Measurements from ENCODE around the gene CFAP46.
"Not testable (repeated sequence)": the region's sequence is repeated elsewhere in the genome, so short reads cannot be mapped to it uniquely, and the experiment has no call there.

The CFAP46 gene

DNA sequence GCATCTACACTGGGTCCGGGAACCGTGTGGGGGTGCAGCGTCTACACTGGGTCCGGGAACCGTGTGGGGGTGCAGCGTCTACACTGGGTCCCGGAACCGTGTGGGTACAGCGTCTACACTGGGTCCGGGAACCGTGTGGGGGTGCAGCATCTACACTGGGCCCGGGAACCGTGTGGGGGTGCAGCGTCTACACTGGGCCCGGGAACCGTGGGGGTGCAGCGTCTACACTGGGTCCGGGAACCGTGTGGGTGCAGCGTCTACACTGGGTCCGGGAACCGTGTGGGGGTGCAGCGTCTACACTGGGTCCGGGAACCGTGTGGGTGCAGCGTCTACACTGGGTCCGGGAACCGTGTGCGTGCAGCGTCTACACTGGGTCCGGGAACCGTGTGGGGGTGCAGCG lies 150.3 kb downstream of the CFAP46 start:
- not testable (repeated sequence) for DNase-seq (ENCODE audit: low read depth, low spot score)

DNA sequence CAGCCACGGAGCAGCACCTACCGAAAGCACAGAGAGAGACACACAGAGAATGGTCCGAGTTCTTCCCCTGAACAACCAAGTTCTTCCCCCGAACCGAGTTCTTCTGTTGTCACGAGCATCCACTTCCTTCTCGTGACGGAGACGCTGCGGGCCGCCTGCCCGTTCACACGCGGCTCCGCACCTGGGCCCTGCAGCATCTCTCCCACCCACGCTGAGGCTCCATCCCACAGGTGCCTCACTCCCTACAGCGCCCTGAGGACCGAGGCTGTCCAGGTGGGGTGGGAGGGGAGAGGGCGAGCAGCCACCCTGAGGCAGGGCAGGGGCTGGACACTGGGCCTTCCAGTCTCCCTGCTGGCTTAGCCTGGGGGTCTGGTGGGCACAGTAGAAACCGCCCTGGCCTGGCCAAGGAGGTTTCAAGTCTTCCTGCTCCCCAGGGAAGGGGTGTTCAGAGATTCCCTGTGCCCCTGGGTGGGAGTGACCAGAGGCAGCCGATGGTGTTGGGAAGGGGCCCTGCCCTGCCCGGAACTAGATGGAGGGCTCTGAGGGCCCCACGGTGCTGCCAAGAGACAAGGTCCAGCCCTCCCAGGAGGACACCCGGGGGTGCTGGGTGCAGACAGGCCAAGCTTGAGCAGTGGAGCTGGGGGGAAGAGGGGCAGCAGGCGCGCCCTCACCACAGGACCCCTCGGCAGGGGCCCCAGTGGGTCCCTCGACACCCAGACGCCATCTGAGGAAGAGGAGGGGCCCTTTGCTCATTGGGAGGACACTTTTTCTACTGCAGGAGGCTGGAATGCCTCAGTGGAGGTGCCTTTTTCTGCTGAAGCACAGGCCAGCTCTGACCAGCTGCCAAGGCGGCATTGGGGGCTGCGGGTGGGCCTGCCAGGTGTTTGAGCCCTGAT lies 151.2 kb downstream of the CFAP46 start:
- no peak for DNase-seq (ENCODE audit: low read depth, low spot score)

DNA sequence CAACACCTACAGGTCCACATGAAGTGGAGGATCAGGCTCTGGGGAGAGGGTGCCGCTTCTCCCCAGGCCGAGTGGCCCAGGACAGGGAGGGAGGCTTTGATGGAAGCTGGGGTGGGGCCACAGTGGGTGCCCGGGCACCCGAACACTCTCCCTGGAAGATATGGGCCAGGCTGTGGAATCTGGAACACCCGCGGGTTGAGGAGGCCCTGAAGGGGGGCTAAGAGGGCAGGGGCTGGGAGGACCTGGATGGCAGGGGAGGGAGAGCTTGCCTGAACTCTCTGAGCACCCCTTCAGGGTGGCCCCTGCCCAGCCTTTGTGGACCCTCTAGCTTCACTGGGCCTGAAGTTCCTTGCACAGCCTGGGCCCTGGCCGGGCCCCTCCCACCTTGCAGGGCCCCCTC lies 151.9 kb downstream of the CFAP46 start:
- DNase-seq (ENCODE audit: low read depth, low spot score) = no peak

DNA sequence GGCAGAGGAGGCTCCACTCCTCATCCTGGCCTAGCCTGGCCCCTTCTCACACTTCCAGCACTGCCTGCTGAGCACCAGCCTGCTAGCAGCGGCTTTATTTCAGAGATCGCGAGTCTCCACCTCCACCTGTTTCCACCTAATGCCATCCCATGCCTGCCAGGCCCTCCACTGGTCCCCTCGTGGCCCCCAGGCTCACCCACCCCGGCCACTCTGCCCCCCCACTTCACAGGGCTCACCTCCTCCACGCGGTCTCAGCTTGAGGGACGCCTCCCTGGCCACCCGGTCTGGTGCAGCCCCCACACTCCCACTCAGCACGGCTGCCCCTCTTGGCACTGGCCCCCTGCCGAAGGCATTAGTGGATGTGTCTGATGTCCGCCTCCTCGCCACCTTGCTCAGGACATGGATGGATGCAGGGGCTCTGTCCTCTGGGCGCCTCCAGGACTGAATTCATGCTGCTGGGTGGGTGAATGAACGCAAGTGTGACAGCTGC lies 152.7 kb downstream of the CFAP46 start:
- DNase-seq (ENCODE audit: low read depth, low spot score) = no peak

DNA sequence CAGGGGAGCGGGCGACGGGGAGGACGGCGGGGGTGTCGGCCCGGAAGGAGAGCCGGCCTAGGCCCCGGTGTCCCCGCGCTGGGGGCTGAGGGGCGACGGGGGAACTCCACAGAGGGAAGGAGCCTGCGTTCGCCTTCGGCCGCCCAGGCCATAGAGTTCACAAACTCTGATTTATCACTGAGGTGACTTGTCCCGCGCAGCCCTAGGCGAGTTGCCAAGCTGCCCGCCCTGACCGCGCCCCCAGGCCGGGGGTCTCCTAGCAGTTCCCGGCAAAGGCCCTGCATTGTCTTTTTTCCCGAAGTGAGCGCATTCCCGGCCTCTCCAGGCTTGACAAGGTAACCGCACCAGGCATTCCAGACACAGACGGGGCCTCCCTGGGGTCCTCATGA lies 153.5 kb downstream of the CFAP46 start:
- DNase-seq (ENCODE audit: low read depth, low spot score) = no peak

DNA sequence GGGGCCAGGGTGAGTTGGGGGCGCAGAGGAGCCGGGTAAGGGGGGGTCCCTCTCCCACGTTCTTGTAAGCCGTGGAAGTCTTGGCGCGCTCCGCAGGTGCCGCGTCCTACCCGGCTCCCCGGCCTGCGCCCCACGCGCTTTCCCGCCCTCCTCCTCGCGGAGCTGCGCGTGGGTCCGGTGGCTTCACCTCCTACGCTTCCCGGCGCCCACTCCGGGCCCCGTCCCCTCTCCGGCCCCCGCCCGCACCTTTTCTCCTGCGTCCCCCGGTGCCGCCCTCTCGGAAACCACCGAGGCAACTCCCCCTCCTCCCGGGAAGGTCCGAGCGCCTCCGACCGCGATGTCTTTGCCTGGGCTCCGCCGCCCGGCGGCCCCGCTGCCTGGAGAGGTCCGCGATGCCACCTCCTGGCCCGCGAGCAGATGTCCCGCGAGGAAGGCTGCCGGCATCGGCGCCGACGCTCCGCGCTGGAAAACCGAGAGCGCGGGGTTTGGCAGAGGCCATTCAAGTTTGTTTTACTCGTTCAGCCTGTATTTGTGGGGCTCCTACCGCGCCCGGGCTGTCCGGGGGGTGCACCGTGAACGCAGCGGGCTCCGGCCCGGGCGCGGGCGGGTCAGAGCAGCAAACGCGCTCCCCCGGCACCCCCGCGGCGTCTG lies 154.1 kb downstream of the CFAP46 start:
- DNase-seq (ENCODE audit: low read depth, low spot score) = no peak

DNA sequence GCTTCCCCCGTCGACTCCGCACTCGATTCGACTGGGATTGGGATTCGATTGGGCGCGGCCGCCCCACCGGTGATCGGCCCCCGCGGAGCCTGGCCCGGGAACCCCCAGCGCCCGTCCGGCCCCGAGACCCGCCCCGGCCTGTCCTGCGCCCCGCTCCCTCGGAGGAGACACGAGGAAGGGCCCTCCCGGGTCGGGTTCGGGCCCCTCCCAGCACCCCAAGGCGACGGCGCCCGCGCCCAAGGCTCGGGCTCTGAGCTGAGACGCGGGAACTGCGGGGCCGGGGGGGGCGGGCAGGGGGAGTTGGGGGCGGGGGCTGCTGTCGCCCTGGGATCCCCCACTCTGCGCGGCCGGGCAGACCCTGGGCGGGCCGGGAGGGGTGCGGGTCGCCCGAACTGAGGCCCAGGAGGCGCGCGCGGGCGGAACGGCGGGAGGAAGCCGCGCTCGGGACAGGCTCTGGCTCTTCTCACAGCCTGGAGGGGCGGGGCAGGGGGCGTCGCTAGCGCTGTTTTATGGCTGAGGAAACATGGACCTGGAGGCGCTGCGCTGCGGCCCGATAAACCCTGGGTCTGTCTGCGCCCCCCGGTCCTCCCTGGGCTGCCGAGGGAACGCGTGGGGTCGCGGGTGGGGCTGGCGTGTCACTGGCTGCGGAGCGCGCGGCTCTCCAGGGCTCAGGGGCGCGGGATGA lies 154.7 kb downstream of the CFAP46 start:
- no peak for DNase-seq (ENCODE audit: low read depth, low spot score)

DNA sequence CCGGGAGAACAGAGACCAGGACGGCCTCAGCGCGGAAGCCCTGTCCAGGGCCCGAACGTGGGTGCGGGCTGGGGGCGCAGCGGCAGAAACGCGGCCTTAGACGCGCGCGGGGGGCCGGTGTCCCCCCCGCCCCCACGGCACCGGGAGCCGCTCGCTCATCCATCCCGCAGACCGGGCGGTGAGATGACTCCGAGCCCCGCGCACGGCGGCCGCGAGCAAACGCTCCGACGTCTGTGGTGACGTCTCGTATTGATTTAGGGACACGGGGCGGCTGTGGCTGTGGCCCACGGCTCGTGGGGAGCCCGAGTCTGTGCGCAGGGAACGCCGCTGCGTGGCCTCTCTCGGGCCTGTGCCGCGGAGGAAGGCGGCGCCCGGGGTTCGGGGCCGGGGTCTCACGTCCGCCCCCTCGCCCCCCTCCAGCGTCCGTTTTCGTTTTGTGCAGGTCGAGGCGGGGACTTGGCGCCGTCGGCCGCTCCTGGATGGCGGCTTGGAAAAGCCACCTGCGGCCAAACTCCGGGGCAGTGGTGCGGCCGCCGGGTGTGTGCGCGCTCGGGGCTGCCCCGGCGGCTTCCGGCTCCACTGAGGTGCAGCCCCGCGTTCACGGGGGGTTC lies 155.4 kb downstream of the CFAP46 start:
- DNase-seq (ENCODE audit: low read depth, low spot score) = no peak

DNA sequence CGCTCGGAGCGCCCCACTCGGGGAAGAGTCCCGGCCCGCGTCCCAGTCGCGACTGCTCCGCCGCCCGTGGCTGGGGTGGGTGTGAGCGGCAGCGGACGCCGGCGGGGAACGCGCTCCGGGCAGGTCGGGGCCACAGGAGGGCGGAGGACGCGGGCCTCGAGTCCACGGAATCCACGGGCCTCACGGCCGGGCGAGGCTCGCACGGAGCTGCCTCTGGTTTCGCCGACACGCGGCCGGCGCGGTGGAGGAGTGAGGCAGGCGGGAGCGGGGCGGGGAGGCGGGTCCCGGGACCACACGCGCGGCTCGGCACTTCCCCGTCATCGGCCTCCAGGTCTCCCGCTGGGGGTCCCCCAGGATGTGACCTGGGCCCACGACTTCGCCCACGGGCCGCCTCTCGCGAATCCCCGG lies 155.9 kb downstream of the CFAP46 start:
- no peak for DNase-seq (ENCODE audit: low read depth, low spot score)

DNA sequence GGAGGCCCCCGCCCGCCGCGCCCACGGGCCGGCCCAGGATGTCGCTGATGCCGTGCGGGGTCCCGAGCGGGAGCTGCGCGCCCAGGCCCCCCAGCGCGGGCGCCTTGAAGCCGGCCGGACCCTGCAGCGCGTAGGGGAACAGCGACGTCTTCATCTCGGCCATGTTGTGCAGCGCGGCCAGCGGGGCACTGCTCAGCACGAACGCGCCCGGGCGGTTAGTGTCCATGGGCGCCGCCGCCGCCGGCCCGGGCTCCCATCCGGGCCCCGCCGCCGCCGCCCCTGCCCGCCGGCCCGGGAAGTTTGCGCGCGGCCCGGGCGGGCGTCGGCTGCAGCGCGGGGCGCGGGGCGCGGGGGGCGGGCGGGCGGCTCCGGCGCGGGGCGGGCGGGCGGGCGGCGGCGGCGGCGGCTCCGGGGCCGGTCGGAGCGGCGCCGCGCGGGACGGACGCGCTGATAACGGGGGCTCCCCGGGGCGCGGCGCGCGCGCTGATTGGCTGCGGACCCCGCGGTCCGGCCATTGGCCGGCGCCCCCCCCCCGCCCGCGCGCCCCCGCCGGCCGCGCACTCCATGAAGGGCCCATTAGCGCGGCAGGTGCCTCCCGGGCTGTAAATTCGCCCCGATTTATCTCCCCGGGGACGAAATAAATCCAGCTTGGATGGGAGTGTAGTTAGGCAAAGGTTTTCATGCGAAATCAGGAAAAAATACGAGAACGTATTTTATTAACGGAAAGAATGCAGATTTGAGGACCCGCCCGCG lies 156.5 kb downstream of the CFAP46 start, which contains the start of gene NKX6-2:
NKX6-2 (minus strand) TSS at position 425 of the 753 bp plus-strand sequence; CDS start at position 226, 199 bp downstream.
- DNase-seq (ENCODE audit: low read depth, low spot score) = no peak

DNA sequence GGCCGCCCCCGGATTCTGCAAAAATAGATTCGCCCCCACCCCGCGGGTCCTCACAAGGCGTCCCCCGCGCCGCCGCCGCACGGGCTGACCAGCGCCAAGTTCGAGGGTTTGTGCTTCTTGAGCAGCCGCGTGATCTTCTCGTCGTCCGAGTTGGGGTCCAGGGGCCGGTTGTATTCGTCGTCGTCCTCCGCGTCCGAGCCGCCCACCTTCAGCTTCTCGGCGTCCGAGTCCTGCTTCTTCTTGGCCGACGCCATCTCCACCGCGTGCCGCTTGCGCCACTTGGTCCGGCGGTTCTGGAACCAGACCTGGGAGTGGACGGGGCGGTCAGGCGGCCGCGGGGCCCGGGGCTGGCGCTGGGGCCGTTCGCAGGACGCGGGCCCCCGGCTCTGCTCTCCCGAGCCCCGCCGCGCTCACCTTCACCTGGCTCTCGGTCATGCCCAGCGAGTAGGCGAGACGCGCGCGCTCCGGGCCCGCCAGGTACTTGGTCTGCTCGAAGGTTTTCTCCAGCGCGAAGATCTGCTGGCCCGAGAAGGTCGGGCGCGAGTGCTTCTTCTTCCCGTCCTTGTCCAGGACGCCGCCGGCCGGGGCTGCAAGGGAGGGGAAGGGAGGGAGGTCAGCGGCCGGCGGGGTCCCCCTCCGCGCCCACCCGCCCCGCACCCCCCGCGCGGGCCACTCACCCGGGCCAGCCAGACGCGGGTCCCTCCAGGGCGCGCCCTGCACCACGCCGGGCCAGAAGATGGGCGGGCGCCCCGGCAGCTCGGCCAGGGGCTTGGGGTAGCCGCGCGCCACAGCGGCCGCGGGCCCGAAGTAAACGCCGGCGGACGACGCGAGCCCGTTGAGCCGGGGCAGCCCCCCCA lies 157.3 kb downstream of the CFAP46 start:
- no peak for DNase-seq (ENCODE audit: low read depth, low spot score)

DNA sequence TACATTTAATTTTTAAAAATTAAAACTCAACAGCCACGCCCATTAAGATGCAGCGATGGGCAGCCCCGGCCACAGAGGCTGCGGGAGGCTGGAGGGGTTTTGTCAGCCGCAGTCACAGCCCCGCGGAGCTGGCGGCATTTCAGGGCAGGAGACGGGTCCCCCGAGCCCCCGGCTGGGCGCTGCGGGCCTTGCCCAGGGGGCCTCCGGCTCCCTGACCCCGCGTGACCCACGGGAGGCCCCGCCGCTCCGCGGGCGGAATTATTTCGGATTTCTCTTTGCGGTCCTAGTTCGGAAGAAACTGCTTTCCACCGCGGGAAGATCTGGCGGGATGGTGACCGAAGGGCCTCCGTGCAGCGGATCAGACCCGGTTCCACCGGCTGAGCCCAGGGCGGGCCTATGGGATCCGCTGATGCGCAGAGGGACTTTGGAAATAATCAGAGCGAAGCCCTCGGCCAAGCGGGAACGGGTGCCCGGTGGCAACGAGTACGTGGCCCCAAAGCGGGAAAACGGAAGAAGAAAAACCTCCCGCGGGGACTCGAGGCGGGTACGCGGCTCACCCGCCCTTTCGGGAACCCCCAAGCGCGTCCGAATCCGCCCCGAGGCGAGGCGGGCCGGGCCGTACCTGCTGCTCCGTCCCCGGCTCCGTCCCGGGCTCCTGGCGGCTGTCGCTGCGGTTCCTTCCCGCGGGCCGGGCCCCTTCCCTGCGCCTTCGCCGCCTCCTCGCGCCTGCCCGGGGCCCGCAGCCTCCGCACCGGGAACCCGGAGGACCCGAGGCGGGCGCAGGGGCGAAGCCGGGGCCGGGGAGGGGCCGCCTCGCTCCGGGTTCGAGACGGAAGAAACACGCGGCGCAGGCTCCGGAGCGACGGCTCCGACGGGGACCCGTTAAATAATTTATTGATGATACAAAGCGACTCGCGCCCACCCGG lies 158.2 kb downstream of the CFAP46 start:
- DNase-seq (ENCODE audit: low read depth, low spot score) = no peak

DNA sequence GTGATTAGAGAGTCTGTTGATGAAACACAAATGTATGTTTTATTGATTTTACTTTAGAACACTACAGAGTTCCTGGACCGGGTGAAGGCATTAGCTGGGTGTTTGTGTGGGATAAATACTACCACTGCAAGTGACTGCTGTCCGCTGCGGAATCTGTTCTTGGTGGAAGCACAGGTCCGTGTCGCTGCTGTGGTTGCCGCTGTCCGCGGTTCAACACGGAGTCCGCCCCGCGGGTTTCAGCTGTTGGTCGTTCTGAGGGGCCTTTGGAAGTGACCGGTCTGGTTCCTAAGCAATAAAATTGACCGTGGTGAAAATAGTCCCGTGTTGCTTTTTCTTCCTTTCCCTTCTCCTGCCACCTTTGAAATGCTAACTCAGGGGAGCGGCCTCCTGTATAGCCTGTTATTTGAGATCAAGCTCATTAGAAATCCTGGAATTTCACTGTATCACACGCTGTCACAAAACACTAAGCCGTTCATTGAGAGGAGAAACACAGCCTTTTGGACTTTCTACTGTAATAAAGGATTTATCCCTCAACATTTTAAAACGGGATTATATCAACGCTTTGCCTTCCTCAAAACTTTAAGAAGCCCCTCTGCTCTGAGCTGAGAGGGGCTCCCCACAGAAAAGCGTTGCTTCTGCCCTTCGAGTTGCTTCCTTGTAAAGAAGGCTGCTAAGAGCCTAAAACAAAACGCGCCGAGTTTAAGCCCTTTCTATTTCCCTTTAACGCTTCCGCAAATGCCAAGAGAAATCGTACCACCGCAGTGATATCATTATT lies 159.0 kb downstream of the CFAP46 start:
- DNase-seq (ENCODE audit: low read depth, low spot score) = no peak

DNA sequence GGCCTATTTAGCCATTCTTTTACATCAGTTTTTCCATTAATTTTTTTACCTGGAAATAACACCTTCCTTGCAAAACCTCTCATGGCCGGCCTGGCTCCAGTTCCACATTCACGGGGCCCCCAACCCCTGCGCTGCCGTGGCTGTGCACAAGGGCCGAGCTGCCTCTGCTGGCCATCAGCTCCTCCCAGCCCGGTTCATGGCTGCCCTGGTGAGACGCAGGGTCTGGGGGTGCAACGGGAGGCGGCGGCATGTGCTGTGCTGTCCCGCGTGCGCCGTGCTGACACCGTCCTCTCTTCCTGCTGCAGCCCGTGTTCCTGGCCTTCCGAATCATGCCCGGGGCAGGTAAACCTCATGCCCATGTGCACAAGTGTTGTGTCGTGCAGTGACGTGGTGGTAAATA lies 160.8 kb downstream of the CFAP46 start:
- no peak for DNase-seq (ENCODE audit: low read depth, low spot score)

DNA sequence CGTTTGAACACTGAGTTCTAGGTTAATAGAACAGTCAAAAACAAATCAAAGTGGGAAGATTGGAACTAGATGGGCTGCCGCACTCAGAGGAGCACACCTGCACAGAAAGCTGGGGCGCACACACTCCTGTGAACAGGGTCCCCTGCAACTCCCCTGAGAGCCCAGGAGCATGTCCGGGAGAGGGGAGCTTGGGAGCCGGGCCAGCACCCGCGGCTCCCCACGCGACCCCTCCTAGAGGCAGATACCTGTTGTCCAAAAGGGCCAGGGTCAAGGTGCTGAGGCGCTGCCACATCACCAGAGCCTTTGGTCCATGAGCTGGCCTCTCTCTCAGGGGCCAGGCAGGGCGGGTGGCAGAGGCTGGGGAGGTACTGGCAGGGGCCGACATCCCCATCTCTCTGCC lies 162.0 kb downstream of the CFAP46 start:
- no peak for DNase-seq (ENCODE audit: low read depth, low spot score)

DNA sequence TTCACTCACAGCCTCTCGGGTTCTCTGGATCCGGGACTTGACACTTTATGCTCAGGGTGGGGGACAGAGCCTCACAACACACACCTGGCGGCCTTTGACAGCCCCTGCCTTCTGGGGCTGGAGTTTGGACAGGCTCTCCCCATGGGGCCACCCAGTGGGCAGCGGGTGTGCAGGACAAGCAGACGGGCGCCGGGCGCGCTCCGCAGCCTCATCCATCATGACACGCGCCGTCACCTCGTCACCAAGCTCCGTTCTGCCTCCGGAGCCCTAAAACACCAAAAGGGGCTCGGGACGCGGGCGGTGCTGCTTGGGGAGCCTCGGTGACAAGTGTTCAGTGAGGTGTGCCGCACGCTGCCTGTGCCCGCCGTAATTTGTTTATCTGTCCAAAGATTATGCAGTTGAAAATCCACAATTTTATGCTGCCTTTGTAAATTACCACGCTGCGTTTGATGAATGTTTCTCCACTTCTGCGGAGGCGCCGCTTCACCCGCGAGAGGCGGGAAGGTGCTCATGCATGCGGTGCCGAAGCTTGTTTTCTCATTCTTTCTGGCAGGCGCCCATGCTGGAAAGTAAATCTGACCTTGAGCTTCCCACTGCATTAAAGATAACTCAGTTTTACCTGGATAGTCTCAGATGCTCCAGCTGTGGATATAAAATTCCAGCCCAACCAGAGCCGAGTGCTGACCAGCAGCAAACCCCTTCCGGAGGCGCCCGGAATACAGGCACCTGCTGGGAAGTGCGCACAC lies 162.6 kb downstream of the CFAP46 start:
- no peak for DNase-seq (ENCODE audit: low read depth, low spot score)

DNA sequence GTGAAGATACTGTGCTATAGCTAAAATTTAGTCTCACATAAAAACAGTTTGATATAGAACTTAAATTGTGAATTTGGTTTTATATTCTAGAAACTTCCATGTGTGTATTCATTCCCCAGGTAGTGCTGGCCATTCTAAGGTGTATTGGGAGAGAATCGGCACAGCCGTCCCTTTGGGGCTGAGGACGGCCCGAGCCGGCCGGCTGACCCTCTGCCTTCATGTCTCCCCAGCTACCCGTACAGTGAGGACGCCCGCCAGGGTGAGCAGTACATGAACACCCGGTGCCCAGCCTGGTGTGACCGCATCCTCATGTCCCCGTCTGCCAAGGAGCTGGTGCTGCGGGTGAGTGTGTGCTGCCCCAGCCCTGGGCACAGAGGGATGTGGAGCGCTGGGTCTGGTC lies 164.9 kb downstream of the CFAP46 start:
- DNase-seq (ENCODE audit: low read depth, low spot score) = no peak

DNA sequence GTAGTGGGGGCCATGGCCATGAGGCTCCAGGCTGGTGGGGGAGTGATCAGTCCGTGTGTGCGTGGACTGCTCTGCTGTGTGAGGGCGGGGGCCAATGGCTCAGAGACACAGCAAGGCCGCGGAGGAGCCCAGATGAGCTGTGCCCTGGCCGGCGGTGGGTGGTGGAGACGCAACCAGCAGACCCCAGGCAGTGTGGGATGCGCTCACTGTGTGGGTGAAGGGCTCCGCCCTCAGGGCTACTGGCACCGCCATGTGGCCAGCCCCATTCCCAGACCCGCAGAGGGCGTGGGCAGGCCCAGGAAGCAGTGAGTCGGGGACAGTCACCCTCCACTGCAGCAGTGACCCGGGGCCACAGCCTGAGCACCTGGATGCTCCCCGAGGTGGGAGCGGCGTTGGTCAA lies 165.5 kb downstream of the CFAP46 start:
- no peak for DNase-seq (ENCODE audit: low read depth, low spot score)

Measured in brain pericyte (primary cell).